H1 (cell line): ENCODE data around the gene FBXW8.

Source experiments
- BRCA1 ChIP-seq: IDR thresholded peaks from 2 replicates; pipeline ENCODE4 v1.6.1; 2012; ENCODE audit warnings: low read depth, low read length, improper control_type of control experiment
- CHD1 ChIP-seq: IDR thresholded peaks from 2 replicates; pipeline ENCODE4 v1.6.1; 2012; ENCODE audit warnings: low read depth, low read length, improper control_type of control experiment
- EP300 ChIP-seq, 2 experiments: IDR thresholded peaks; 1 replicate in 1 of 2; 2 replicates in 1 of 2; pipeline ENCODE4 v1.6.1; 2011 to 2012; ENCODE audit warnings: low read depth in 2 of 2, low read length in 2 of 2, mild to moderate bottlenecking in 2 of 2, borderline replicate concordance in 1 of 2, inconsistent platforms in 1 of 2, moderate library complexity in 1 of 2
- EZH2 ChIP-seq: fragments of 200-600 bp; sonication (generic); IDR thresholded peaks from 2 replicates; pipeline ENCODE4 v1.7.1; 2012; ENCODE audit warnings: low read depth, mild to moderate bottlenecking, moderate library complexity, low read length, inconsistent platforms; ENCODE audit not compliant: severe bottlenecking
- GABPA ChIP-seq: IDR thresholded peaks from 2 replicates; pipeline ENCODE4 v1.6.1; 2011; ENCODE audit warnings: mild to moderate bottlenecking, low read length, moderate library complexity, borderline replicate concordance; ENCODE audit not compliant: insufficient read depth
- JUN ChIP-seq: IDR thresholded peaks from 2 replicates; pipeline ENCODE4 v1.6.1; 2011; ENCODE audit warnings: low read depth, mild to moderate bottlenecking, improper control_type of control experiment, low read length
- POLR2A ChIP-seq, 2 experiments: IDR thresholded peaks; 1 replicate in 1 of 2; 2 replicates in 1 of 2; pipeline ENCODE4 v1.6.1; 2011; ENCODE audit warnings: low read depth in 2 of 2, low read length in 2 of 2, mild to moderate bottlenecking in 2 of 2; ENCODE audit errors: control extremely low read depth in 1 of 2
- POLR2AphosphoS5 ChIP-seq: IDR thresholded peaks from 2 replicates; pipeline ENCODE4 v1.6.1; 2011; ENCODE audit warnings: low read depth, low read length
- RAD21 ChIP-seq, 2 experiments: IDR thresholded peaks in 1 of 2; conservative IDR thresholded peaks in 1 of 2; 2 replicates each; pipeline ENCODE4 v1.6.1; 2011; ENCODE audit warnings: low read depth in 2 of 2, low read length in 2 of 2, improper control_type of control experiment in 1 of 2, inconsistent platforms in 1 of 2, mild to moderate bottlenecking in 1 of 2, moderate library complexity in 1 of 2
- SIRT6 ChIP-seq: IDR thresholded peaks from one replicate; pipeline ENCODE4 v1.7.1; 2012; ENCODE audit warnings: low read length, inconsistent platforms
- TCF12 ChIP-seq: IDR thresholded peaks from 2 replicates; pipeline ENCODE4 v1.6.1; 2011; ENCODE audit warnings: low read depth, mild to moderate bottlenecking, low read length
- TF ChIP-seq, protein P1 (sequence below), 3 experiments: IDR thresholded peaks; 1 replicate in 2 of 3; 2 replicates in 1 of 3; pipeline versions ENCODE4 v1.5.1 to v1.6.1; 2011; ENCODE audit warnings: low read length in 3 of 3, mild to moderate bottlenecking in 3 of 3, inconsistent platforms in 2 of 3, low read depth in 1 of 3, moderate library complexity in 1 of 3; ENCODE audit not compliant: insufficient read depth in 1 of 3; ENCODE audit errors: control extremely low read depth in 1 of 3
- TF ChIP-seq, protein P2 (sequence below): IDR thresholded peaks from 2 replicates; pipeline ENCODE4 v1.6.1; 2011; ENCODE audit warnings: low read length, improper control_type of control experiment

DNA sequence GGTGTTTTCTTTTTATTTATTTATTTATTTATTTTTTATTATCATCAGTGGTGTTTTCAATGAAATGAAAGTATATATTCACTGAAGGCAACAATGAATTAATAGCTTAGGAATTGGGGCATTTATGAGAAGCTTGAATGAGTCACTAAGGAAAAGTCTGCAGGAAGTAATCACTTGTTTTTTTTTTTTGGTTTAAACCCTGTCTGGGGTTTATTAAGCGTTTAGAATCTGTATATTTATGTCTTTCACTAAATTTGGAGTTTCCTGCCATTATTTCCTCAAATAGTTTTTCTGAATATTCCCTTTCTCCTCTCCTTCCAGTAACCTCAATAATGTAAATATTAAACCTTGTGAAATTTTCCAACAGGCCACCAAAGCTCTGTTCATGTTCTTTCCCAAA, 103.0 kb downstream of the FBXW8 start:
- no peak for TF ChIP-seq EP300 (IDR thresholded peaks at IDR 0.05; ENCODE audit: borderline replicate concordance in 1 of 2, low read depth in 2 of 2, low read length in 2 of 2)
- no peak for TF ChIP-seq EZH2
- TF ChIP-seq, protein P1, sequence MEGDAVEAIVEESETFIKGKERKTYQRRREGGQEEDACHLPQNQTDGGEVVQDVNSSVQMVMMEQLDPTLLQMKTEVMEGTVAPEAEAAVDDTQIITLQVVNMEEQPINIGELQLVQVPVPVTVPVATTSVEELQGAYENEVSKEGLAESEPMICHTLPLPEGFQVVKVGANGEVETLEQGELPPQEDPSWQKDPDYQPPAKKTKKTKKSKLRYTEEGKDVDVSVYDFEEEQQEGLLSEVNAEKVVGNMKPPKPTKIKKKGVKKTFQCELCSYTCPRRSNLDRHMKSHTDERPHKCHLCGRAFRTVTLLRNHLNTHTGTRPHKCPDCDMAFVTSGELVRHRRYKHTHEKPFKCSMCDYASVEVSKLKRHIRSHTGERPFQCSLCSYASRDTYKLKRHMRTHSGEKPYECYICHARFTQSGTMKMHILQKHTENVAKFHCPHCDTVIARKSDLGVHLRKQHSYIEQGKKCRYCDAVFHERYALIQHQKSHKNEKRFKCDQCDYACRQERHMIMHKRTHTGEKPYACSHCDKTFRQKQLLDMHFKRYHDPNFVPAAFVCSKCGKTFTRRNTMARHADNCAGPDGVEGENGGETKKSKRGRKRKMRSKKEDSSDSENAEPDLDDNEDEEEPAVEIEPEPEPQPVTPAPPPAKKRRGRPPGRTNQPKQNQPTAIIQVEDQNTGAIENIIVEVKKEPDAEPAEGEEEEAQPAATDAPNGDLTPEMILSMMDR (IDR thresholded peaks at IDR 0.05; ENCODE audit: control extremely low read depth in 1 of 3, insufficient read depth in 1 of 3, low read depth in 1 of 3, low read length in 3 of 3): no peak
- TF ChIP-seq, protein P2, sequence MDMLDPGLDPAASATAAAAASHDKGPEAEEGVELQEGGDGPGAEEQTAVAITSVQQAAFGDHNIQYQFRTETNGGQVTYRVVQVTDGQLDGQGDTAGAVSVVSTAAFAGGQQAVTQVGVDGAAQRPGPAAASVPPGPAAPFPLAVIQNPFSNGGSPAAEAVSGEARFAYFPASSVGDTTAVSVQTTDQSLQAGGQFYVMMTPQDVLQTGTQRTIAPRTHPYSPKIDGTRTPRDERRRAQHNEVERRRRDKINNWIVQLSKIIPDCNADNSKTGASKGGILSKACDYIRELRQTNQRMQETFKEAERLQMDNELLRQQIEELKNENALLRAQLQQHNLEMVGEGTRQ: no peak
- no peak for TF ChIP-seq GABPA
- TF ChIP-seq RAD21 (IDR thresholded peaks at IDR 0.05 in 1 of 2, conservative IDR thresholded peaks at IDR 0.05 in 1 of 2; ENCODE audit: low read depth in 2 of 2, low read length in 2 of 2): no peak
- no peak for TF ChIP-seq TCF12
- TF ChIP-seq SIRT6: no peak
- no peak for TF ChIP-seq POLR2AphosphoS5
- TF ChIP-seq JUN: no peak
- no peak for TF ChIP-seq CHD1
- TF ChIP-seq BRCA1: no peak
- no peak for TF ChIP-seq POLR2A (IDR thresholded peaks at IDR 0.05; ENCODE audit: control extremely low read depth in 1 of 2, low read depth in 2 of 2, low read length in 2 of 2)
